IMR-90 (cell line): ENCODE data around the gene RNF213. TPM values are rescaled to one million over a fixed set of nuclear protein-coding genes. Genes with fewer than 3 reads are reported as not detected.
A peak's percentile ranks its signal among the peaks of the same experiment; 100 is the strongest.

Experiments
- ATAC-seq: fragments of 200-7000 bp; cut with Tn5 transposase; 2 replicates; pipeline ENCODE4 v1.9.1; 2020; ENCODE audit warnings: low read depth, mild to moderate bottlenecking, moderate library complexity
- BruUV-seq: library from RNA; stranded (reverse); fragments of 400-500 nt; replicated peaks from 2 replicates; lab custom pipeline; 2021; lab: Mats Ljungman, UMichigan
- CTCF ChIA-PET: fragments of 300-600 bp; formaldehyde crosslinking; extraction: SDS; loops from one replicate; lab custom pipeline; 2021; ENCODE audit warnings: antibody characterized with exemption; lab: Yijun Ruan, JAX
- POLR2A ChIA-PET: fragments of 300-600 bp; sonication (Branson Sonifier 250); formaldehyde crosslinking; loops from one replicate; lab custom pipeline; 2022; ENCODE audit warnings: antibody characterized with exemption; ENCODE audit not compliant: unreplicated experiment; lab: Charles Lee
- DNase-seq: peaks from one replicate; pipeline ENCODE4 v3.0.0; 2013
- H2AFZ ChIP-seq: replicated peaks from 2 replicates; pipeline ENCODE3; 2013; ENCODE audit warnings: low read length, mild to moderate bottlenecking; ENCODE audit not compliant: poor library complexity
- H2AK5ac ChIP-seq: 2 replicates; pipeline ENCODE4 v1.6.1; 2013; ENCODE audit warnings: low read depth, low read length, inconsistent platforms
- H2AK9ac ChIP-seq: replicated peaks from 2 replicates; pipeline ENCODE3; 2013; ENCODE audit warnings: mild to moderate bottlenecking, low read depth, low read length, moderate library complexity; ENCODE audit not compliant: poor library complexity
- H2BK120ac ChIP-seq: 2 replicates; pipeline ENCODE4 v1.6.1; 2013; ENCODE audit warnings: low read depth, low read length, inconsistent platforms
- H2BK15ac ChIP-seq: 3 replicates; pipeline ENCODE4 v1.6.1; 2013; ENCODE audit warnings: low read depth, low read length, inconsistent platforms
- H2BK20ac ChIP-seq: 2 replicates; pipeline ENCODE4 v1.6.1; 2013; ENCODE audit warnings: low read depth, mild to moderate bottlenecking, inconsistent platforms, low read length, moderate library complexity
- H2BK5ac ChIP-seq: 2 replicates; pipeline ENCODE4 v1.6.1; 2013; ENCODE audit warnings: mild to moderate bottlenecking, low read depth, low read length, inconsistent platforms; ENCODE audit not compliant: poor library complexity, severe bottlenecking
- H3K14ac ChIP-seq: replicated peaks from 2 replicates; pipeline ENCODE4 v1.6.1; 2013; ENCODE audit warnings: low read depth, low read length, inconsistent platforms
- H3K18ac ChIP-seq: 2 replicates; pipeline ENCODE4 v1.6.1; 2013; ENCODE audit warnings: low read depth, low read length, control low read depth
- H3K23ac ChIP-seq: 2 replicates; pipeline ENCODE4 v1.6.1; 2013; ENCODE audit warnings: low read depth, low read length, inconsistent platforms
- H3K27ac ChIP-seq: 2 replicates; pipeline ENCODE4 v1.5.1; 2013; ENCODE audit warnings: mild to moderate bottlenecking, control low read depth, low read length; ENCODE audit not compliant: insufficient read depth
- H3K27me3 ChIP-seq: 2 replicates; pipeline ENCODE4 v1.6.1; 2013; ENCODE audit warnings: low read length; ENCODE audit not compliant: control insufficient read depth, insufficient read depth
- H3K36me3 ChIP-seq: 2 replicates; pipeline ENCODE4 v1.6.1; 2013; ENCODE audit warnings: low read length, mixed read lengths; ENCODE audit not compliant: control insufficient read depth, insufficient read depth
- H3K4ac ChIP-seq: 2 replicates; pipeline ENCODE4 v1.6.1; 2013; ENCODE audit warnings: low read depth, low read length, inconsistent platforms
- H3K4me1 ChIP-seq: 2 replicates; pipeline ENCODE4 v1.6.1; 2013; ENCODE audit warnings: low read length, mixed read lengths; ENCODE audit not compliant: control insufficient read depth, insufficient read depth
- H3K4me2 ChIP-seq: 2 replicates; pipeline ENCODE4 v1.6.1; 2013; ENCODE audit warnings: low read depth, mild to moderate bottlenecking, control low read depth, low read length, moderate library complexity
- H3K4me3 ChIP-seq: 2 replicates; pipeline ENCODE4 v1.5.1; 2013; ENCODE audit warnings: low read depth, mild to moderate bottlenecking, control low read depth, low read length, moderate library complexity; ENCODE audit not compliant: insufficient read depth
- H3K56ac ChIP-seq: 2 replicates; pipeline ENCODE4 v1.6.1; 2013; ENCODE audit warnings: low read length, inconsistent platforms; ENCODE audit not compliant: insufficient read depth; ENCODE audit errors: extremely low read depth
- H3K79me1 ChIP-seq, 2 experiments: 2 replicates each; pipeline ENCODE4 v1.6.1; 2013; ENCODE audit warnings: low read length in 2 of 2, inconsistent platforms in 1 of 2, low read depth in 1 of 2
- H3K9ac ChIP-seq: 2 replicates; pipeline ENCODE4 v1.6.1; 2013; ENCODE audit warnings: low read depth, low read length, control low read depth
- H3K9me1 ChIP-seq: 2 replicates; pipeline ENCODE4 v1.6.1; 2013; ENCODE audit warnings: low read length, inconsistent platforms; ENCODE audit not compliant: insufficient read depth
- H3K9me3 ChIP-seq: 2 replicates; pipeline ENCODE4 v1.6.1; 2013; ENCODE audit warnings: low read length; ENCODE audit not compliant: control insufficient read depth, insufficient read depth
- H4K20me1 ChIP-seq: 2 replicates; pipeline ENCODE4 v1.6.1; 2013; ENCODE audit warnings: low read length, inconsistent platforms; ENCODE audit not compliant: insufficient read depth
- H4K5ac ChIP-seq: 2 replicates; pipeline ENCODE4 v1.6.1; 2013; ENCODE audit warnings: mild to moderate bottlenecking, low read depth, low read length, control low read depth
- H4K8ac ChIP-seq, 2 experiments: 2 replicates each; pipeline ENCODE4 v1.6.1; 2013; ENCODE audit warnings: low read depth in 2 of 2, low read length in 2 of 2, control low read depth in 1 of 2, inconsistent platforms in 1 of 2
- H4K91ac ChIP-seq: 2 replicates; pipeline ENCODE4 v1.6.1; 2013; ENCODE audit warnings: low read depth, low read length, inconsistent platforms; ENCODE audit not compliant: insufficient read depth
- BHLHE40 ChIP-seq: fragments of 150-350 bp; IDR thresholded peaks from 2 replicates; pipeline ENCODE4 v1.6.1; 2016; ENCODE audit warnings: mild to moderate bottlenecking, low read depth, low read length
- FOS ChIP-seq: fragments of 150-350 bp; IDR thresholded peaks from 2 replicates; pipeline ENCODE4 v1.6.1; 2016; ENCODE audit warnings: low read depth, low read length
- MAFK ChIP-seq: IDR thresholded peaks from 2 replicates; pipeline ENCODE4 v1.6.1; 2012; ENCODE audit warnings: low read depth, low read length, improper control_type of control experiment
- MXI1 ChIP-seq: IDR thresholded peaks from 2 replicates; pipeline ENCODE4 v1.6.1; 2012; ENCODE audit warnings: low read depth, mild to moderate bottlenecking, low read length, moderate library complexity, borderline replicate concordance
- NFE2L2 ChIP-seq: fragments of 150-350 bp; IDR thresholded peaks from 2 replicates; pipeline ENCODE4 v1.6.1; 2016; ENCODE audit warnings: low read depth, mild to moderate bottlenecking, low read length
- RAD21 ChIP-seq: IDR thresholded peaks from 2 replicates; pipeline ENCODE4 v1.6.1; 2012; ENCODE audit warnings: low read length, improper control_type of control experiment
- RCOR1 ChIP-seq: IDR thresholded peaks from 2 replicates; pipeline ENCODE4 v1.6.1; 2012; ENCODE audit warnings: mild to moderate bottlenecking, low read length, improper control_type of control experiment; ENCODE audit not compliant: insufficient replicate concordance
- SMC3 ChIP-seq: fragments of 150-350 bp; IDR thresholded peaks from 2 replicates; pipeline ENCODE4 v1.6.1; 2016; ENCODE audit warnings: low read depth, mild to moderate bottlenecking, antibody characterized with exemption, low read length, moderate library complexity
- whole genome bisulfite sequencing, 2 experiments: methylation state at CpG; one replicate each; pipeline versions ENCODE4 v1.1.5 to v1.1.7; 2013; ENCODE audit warnings: missing lambda C conversion rate in 2 of 2; ENCODE audit not compliant: insufficient read length in 1 of 2; ENCODE audit errors: extremely low coverage in 2 of 2; 5-methylcytosine and 5-hydroxymethylcytosine counted together
- dilution Hi-C: fragments of 300-500 bp; cut with HindIII; formaldehyde crosslinking; loops from one replicate; pipeline ENCODE4 v1.14.3; 2018; ENCODE audit warnings: low sequenced_read_pairs; ENCODE audit not compliant: unreplicated experiment
- in situ Hi-C: fragments of 300-500 bp; cut with MboI; formaldehyde crosslinking; loops from 3 replicates; pipeline ENCODE4 v1.14.3; 2019; ENCODE audit warnings: low sequenced_read_pairs, inconsistent platforms, mixed read lengths
- intact Hi-C: fragments of 100-400 bp; cut with micrococcal nuclease; formaldehyde crosslinking; loops from 2 replicates; pipeline ENCODE4 v1.10.0; 2022
- polyA plus RNA-seq, 3 experiments: library from polyadenylated mRNA; depleted of rRNA; stranded (reverse); fragments of >200 nt; gene quantifications; 2 replicates each; pipeline ENCODE4 v1.2.3, GENCODE V29; 2012; ENCODE audit warnings: low replicate concordance in 1 of 3
- total RNA-seq: library from RNA; depleted of rRNA; stranded (reverse); fragments of >200 nt; gene quantifications from 2 replicates; pipeline ENCODE4 v1.2.3, GENCODE V29; 2012

The RNF213 gene
- total and polyA plus RNA-seq, 2 of the 4 experiments (the other 2 are of a cell fraction): 23.4 to 36.0 TPM

- in situ Hi-C loops (no loop called here), intact Hi-C loops (loop anchor here (10.0 kb wide), 1 partner anchor 170 kb away; no protein-coding TSS in a partner anchor), dilution Hi-C loops (no loop called here)
- WGBS, 2 experiments: 68% methylated on average over 6 of the region's 13 CpGs; no CpG with 5 or more reads in 1 of the 2 experiments
- 0 out of 2 replicates have a peak overlapping the region, but pooled peaks have one; percentile 7 for H3K9ac ChIP-seq
- H2AK9ac ChIP-seq: peak overlapping the region; percentile 94
- peak overlapping the region; percentile 63 for H3K23ac ChIP-seq
- H4K8ac ChIP-seq: peak overlapping the region; percentile 25 to 71
- H2AK5ac ChIP-seq: peak overlapping the region; percentile 92
- no TSS peak for BruUV-seq
- peak overlapping the region; percentile 53 for H4K5ac ChIP-seq
- peak overlapping the region; percentile 62 for H3K18ac ChIP-seq
- no peak overlapping the region for H3K4me3 ChIP-seq
- H3K27ac ChIP-seq: peak overlapping the region; percentile 80
- H2BK120ac ChIP-seq: peak overlapping the region; percentile 95
- TF ChIP-seq MAFK (peak; percentile 92), RCOR1 (peak; percentile 69), NFE2L2 (peak; percentile 99), BHLHE40 (0 out of 2 replicates have a peak, but pooled peaks have one; percentile 19), MXI1 (0 out of 2 replicates have a peak, but pooled peaks have one; percentile 39), RAD21 (no peak), FOS (peak; percentile 85), SMC3 (no peak)
- peaks cover 10% of the 10 kb centered on the region for H3K4me1 ChIP-seq
- peak overlapping the region; percentile 93 for H4K91ac ChIP-seq
- ATAC-seq: peak; percentile 91
- peak; percentile 91 for DNase-seq
- H3K79me1 ChIP-seq: no peaks in the 10 kb centered on the region
- H3K9me3 ChIP-seq: no peaks in the 10 kb centered on the region
- peak overlapping the region; percentile 94 for H3K4ac ChIP-seq
- no peaks in the 10 kb centered on the region for H4K20me1 ChIP-seq
- H3K27me3 ChIP-seq: no peaks in the 10 kb centered on the region
- peak overlapping the region; percentile 73 for H3K56ac ChIP-seq
- peaks cover 6% of the 10 kb centered on the region; the same call in 1 of the 2 replicates for H3K9me1 ChIP-seq
- peak overlapping the region; percentile 39 for H3K4me2 ChIP-seq
- peak overlapping the region; percentile 91 for H2BK5ac ChIP-seq
- peaks cover 21% of the 10 kb centered on the region for H3K36me3 ChIP-seq
- H2BK20ac ChIP-seq: peak overlapping the region; percentile 91
- H2BK15ac ChIP-seq: peak overlapping the region; percentile 92
- H2AFZ ChIP-seq: peak overlapping the region; percentile 58
- POLR2A ChIA-PET: no interaction called here
- peak overlapping the region; percentile 83 for H3K14ac ChIP-seq
- CTCF ChIA-PET: no interaction called here
Measured at GRCh38 chr17:80254396-80255251, 6.0 kb upstream of the RNF213 start.
